K562 (cell line): Measurements from ENCODE around the gene OLR1. TPM values are rescaled to one million over a fixed set of nuclear protein-coding genes. Genes with fewer than 3 reads are reported as not detected.

Experiments
- ATAC-seq: fragments of 200-7000 bp; cut with Tn5 transposase; 3 replicates; pipeline ENCODE4 v1.9.1; 2020; ENCODE audit warnings: moderate library complexity
- BruUV-seq: library from RNA; stranded (reverse); fragments of 400-500 nt; replicated peaks from 2 replicates; lab custom pipeline; 2021; lab: Mats Ljungman, UMichigan
- CTCF ChIA-PET: fragments of 300-600 bp; formaldehyde crosslinking; extraction: SDS; loops from one replicate; lab custom pipeline; 2021; ENCODE audit warnings: low intra/inter-chr PET ratio; lab: Yijun Ruan, JAX
- POLR2A ChIA-PET: fragments of 300-600, 350-650 bp; sonication (Branson Sonifier 250); formaldehyde crosslinking; extraction: SDS; loops from one replicate; lab custom pipeline; 2021; ENCODE audit warnings: antibody characterized with exemption, inconsistent platforms; lab: Yijun Ruan, JAX
- DNase-seq, 4 experiments: peaks; one replicate each; pipeline versions ENCODE4 v3.0.0 to v3.0.0-alpha.2; 2011 to 2018; ENCODE audit warnings: low spot score in 3 of 4, mixed read lengths in 3 of 4; ENCODE audit errors: extremely low read depth in 1 of 4
- FAIRE-seq: peaks from 2 replicates; lab custom pipeline; 2011; peaks lifted over from hg19 to GRCh38; lab: Jason Lieb, UNC
- H2AFZ ChIP-seq: 2 replicates; pipeline ENCODE4 v1.6.0; 2011; ENCODE audit warnings: low read depth, low read length, control low read depth, inconsistent platforms
- H3K27ac ChIP-seq: fragments of 200-600 bp; 3 replicates; pipeline ENCODE4 v1.8.0; 2011; ENCODE audit warnings: low read depth, mild to moderate bottlenecking, control low read depth, inconsistent platforms, low read length, moderate library complexity, mixed read lengths; ENCODE audit errors: extremely low read depth
- H3K27me3 ChIP-seq, 2 experiments: fragments of 300-600 bp in 1 of 2; 2 replicates in 1 of 2; 3 replicates in 1 of 2; pipeline versions ENCODE4 v1.6.0 to v1.8.0; 2011; ENCODE audit warnings: inconsistent platforms in 2 of 2, low read length in 2 of 2, mild to moderate bottlenecking in 1 of 2, mixed read lengths in 1 of 2, moderate library complexity in 1 of 2; ENCODE audit not compliant: control insufficient read depth in 2 of 2, insufficient read depth in 2 of 2
- H3K36me3 ChIP-seq: fragments of 300-600 bp; 3 replicates; pipeline ENCODE4 v1.8.0; 2011; ENCODE audit warnings: mild to moderate bottlenecking, low read length, inconsistent platforms; ENCODE audit not compliant: control insufficient read depth, insufficient read depth
- H3K4me1 ChIP-seq, 2 experiments: fragments of 200-600 bp in 1 of 2; replicated peaks in 1 of 2; 2 replicates in 1 of 2; 3 replicates in 1 of 2; pipeline versions ENCODE4 v1.5.1 to v1.8.0; 2011; ENCODE audit warnings: inconsistent platforms in 2 of 2, low read length in 2 of 2, mild to moderate bottlenecking in 1 of 2, mixed read lengths in 1 of 2, moderate library complexity in 1 of 2; ENCODE audit not compliant: control insufficient read depth in 2 of 2, insufficient read depth in 2 of 2
- H3K4me2 ChIP-seq: 2 replicates; pipeline ENCODE4 v1.6.1; 2011; ENCODE audit warnings: low read length, control low read depth, inconsistent platforms, mixed read lengths; ENCODE audit not compliant: insufficient read depth
- H3K4me3 ChIP-seq: fragments of 200-600 bp; sonication (generic), shearing (Covaris generic); 2 replicates; pipeline ENCODE4 v1.5.1; 2016; ENCODE audit warnings: control low read depth, inconsistent platforms
- H3K79me2 ChIP-seq: fragments of 200-600 bp; 3 replicates; pipeline ENCODE4 v1.8.0; 2011; ENCODE audit warnings: low read length, inconsistent platforms; ENCODE audit not compliant: control insufficient read depth, insufficient read depth
- H3K9ac ChIP-seq, 2 experiments: 2 replicates each; pipeline versions ENCODE4 v1.6.0 to v1.6.1; 2011; ENCODE audit warnings: low read depth in 2 of 2, low read length in 2 of 2, control low read depth in 1 of 2, inconsistent platforms in 1 of 2, mild to moderate bottlenecking in 1 of 2, mixed read lengths in 1 of 2; ENCODE audit not compliant: insufficient read depth in 1 of 2
- H3K9me1 ChIP-seq: one replicate; pipeline ENCODE4 v1.6.0; 2011; ENCODE audit warnings: inconsistent platforms, mild to moderate bottlenecking, low read length, moderate library complexity; ENCODE audit not compliant: control insufficient read depth, insufficient read depth
- H3K9me3 ChIP-seq: replicated peaks from 2 replicates; pipeline ENCODE4 v1.5.1; 2011; ENCODE audit warnings: low read depth, low read length, inconsistent platforms; ENCODE audit not compliant: control insufficient read depth, insufficient read depth
- H4K20me1 ChIP-seq: replicated peaks from 2 replicates; pipeline ENCODE4 v1.6.1; 2011; ENCODE audit warnings: low read length, inconsistent platforms, mixed read lengths; ENCODE audit not compliant: control insufficient read depth, insufficient read depth
- ATF6 ChIP-seq: sonication (generic); formaldehyde crosslinking; IDR thresholded peaks from 2 replicates; pipeline ENCODE4 v1.4.0; 2020; ENCODE audit warnings: mild to moderate bottlenecking, missing genetic modification reagents
- CEBPZ ChIP-seq: fragments of 150-350 bp; IDR thresholded peaks from 2 replicates; pipeline ENCODE4 v1.6.1; 2014; ENCODE audit warnings: low read depth, mild to moderate bottlenecking, low read length, borderline replicate concordance
- FOXM1 ChIP-seq, 2 experiments: fragments of 450-650 bp in 1 of 2; sonication (generic) in 1 of 2; formaldehyde crosslinking in 1 of 2; IDR thresholded peaks; 2 replicates each; pipeline versions ENCODE4 v1.6.1 to v1.9.0; 2017 to 2022; ENCODE audit warnings: low read depth in 2 of 2, mild to moderate bottlenecking in 2 of 2, missing genetic modification reagents in 1 of 2, moderate library complexity in 1 of 2
- GABPB2 ChIP-seq: fragments of 250-450 bp; sonication (Bioruptor Pico); conservative IDR thresholded peaks from 2 replicates; pipeline ENCODE4 v1.5.1; 2021; ENCODE audit warnings: mild to moderate bottlenecking
- ILK ChIP-seq: fragments of 450-650 bp; IDR thresholded peaks from 2 replicates; pipeline ENCODE4 v1.6.1; 2016; ENCODE audit warnings: missing genetic modification characterization, low read depth, mild to moderate bottlenecking, missing compliant biosample characterization, moderate library complexity, borderline replicate concordance
- NELFE ChIP-seq: IDR thresholded peaks from 2 replicates; pipeline ENCODE4 v1.6.1; 2011; ENCODE audit warnings: mild to moderate bottlenecking; ENCODE audit not compliant: insufficient read depth, insufficient read length
- RBM39 ChIP-seq: fragments of 200-400 bp; formaldehyde crosslinking; optimal IDR thresholded peaks from 2 replicates; pipeline ENCODE3; 2018; ENCODE audit warnings: low read depth, low read length
- TCF7L2 ChIP-seq: fragments of 150-350 bp; IDR thresholded peaks from 2 replicates; pipeline ENCODE4 v1.6.1; 2016; ENCODE audit warnings: low read depth, mild to moderate bottlenecking, low read length, moderate library complexity
- ZNF217 ChIP-seq: sonication (generic); formaldehyde crosslinking; IDR thresholded peaks from 2 replicates; pipeline ENCODE4 v1.8.0; 2022; ENCODE audit warnings: mild to moderate bottlenecking, missing genetic modification reagents
- WGBS: fragments of 100-300 bp; shearing (Covaris generic); methylation state at CpG from one replicate; pipeline ENCODE4 v1.1.6; 2016; ENCODE audit warnings: low coverage, mixed read lengths; ENCODE audit not compliant: insufficient coverage; ENCODE audit errors: missing lambda C conversion rate; 5-methylcytosine and 5-hydroxymethylcytosine counted together
- in situ Hi-C: fragments of 300-500 bp; cut with MboI; formaldehyde crosslinking; loops from 4 replicates; pipeline ENCODE4 v1.15.0; 2018; ENCODE audit warnings: inconsistent platforms, mixed read lengths
- intact Hi-C: fragments of 100-400 bp; cut with micrococcal nuclease; formaldehyde crosslinking; loops from 2 replicates; pipeline ENCODE4 v1.14.2; 2022
- polyA plus RNA-seq, 8 experiments: library from polyadenylated mRNA; depleted of rRNA in 4 of 8; stranded (reverse) in 5 of 8; unstranded in 3 of 8; fragments of >200 nt; fragmentation: Nextera tagmentation in 2 of 8; fragmentation: Illumina TruSeq in 1 of 8; extraction: Ambion mirVana in 2 of 8; extraction: Trizol in 1 of 8; gene quantifications; 2 replicates each; pipeline versions ENCODE4 v1.2.1 to v1.2.3, GENCODE V29; 2011 to 2014; ENCODE audit warnings: inconsistent platforms in 1 of 8, missing spikeins in 1 of 8
- total RNA-seq, 7 experiments: library from RNA; depleted of rRNA in 6 of 7; stranded (reverse); fragments of >200 nt in 6 of 7; fragmentation: Illumina TruSeq in 2 of 7; extraction: Trizol in 2 of 7; gene quantifications; 2 replicates each; pipeline versions ENCODE4 v1.2.1 to v1.2.3, GENCODE V29; 2011 to 2021; ENCODE audit warnings: low replicate concordance in 1 of 7

OLR1 gene
- total and polyA plus RNA-seq, 9 of the 15 experiments (the other 6 are each of a cell fraction or from before 2014, with no cell fraction given): not detected

DNA sequence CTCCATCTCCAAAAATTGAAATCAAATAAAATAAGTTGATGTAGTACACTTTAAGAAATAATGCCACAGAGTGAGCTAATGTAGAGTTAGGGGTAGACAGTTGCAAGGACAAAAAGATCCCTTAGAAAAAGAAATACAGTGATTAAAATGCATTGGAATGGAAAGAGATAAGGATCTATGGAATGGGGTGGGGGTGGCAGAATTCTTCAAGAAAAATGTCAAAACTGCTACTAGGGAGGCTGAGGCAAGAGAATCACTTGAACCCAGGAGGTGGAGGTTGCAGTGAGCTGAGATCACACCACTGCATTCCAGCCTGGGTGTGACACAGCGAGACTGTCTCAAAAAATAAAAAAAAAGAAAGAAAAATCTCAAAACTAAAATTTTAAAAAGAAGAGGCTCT lies 6.5 kb downstream of the OLR1 start:
- no TSS peak for BruUV-seq
- FAIRE-seq: no peak
- Histone ChIP-seq H2AFZ (no peak overlapping the region), H4K20me1 (no peaks in the 10 kb centered on the region), H3K9me1 (no peaks in the 10 kb centered on the region)
- in situ Hi-C loops: no loop called here
- no peak for TF ChIP-seq ZNF217 (CRISPR knock-in tag)
- TF ChIP-seq NELFE: no peak
- TF ChIP-seq FOXM1 (IDR thresholded peaks at IDR 0.05; ENCODE audit: low read depth): no peak
- no peak for TF ChIP-seq FOXM1 (CRISPR knock-in tag; IDR thresholded peaks at IDR 0.05; ENCODE audit: low read depth)
- no peak for TF ChIP-seq ATF6 (CRISPR knock-in tag)
- TF ChIP-seq ILK (tag): no peak
- TF ChIP-seq TCF7L2: no peak
- TF ChIP-seq CEBPZ: no peak
- no peak for TF ChIP-seq RBM39
- TF ChIP-seq GABPB2: no peak
- TF ChIP-seq, all 486 proteins: peak for 0
- CTCF ChIA-PET: no interaction called here
- Histone ChIP-seq H3K4me2 (no peak overlapping the region), H3K79me2 (no peaks in the 10 kb centered on the region), H3K4me1 (no peaks in the 10 kb centered on the region), H3K9ac (no peak overlapping the region), H3K9me3 (no peaks in the 10 kb centered on the region), H3K27ac (no peak overlapping the region), H3K27me3 (no peaks in the 10 kb centered on the region; a peak in 1 of 5 replicates), H3K4me3 (no peak overlapping the region), H3K36me3 (no peaks in the 10 kb centered on the region)
- DNase-seq: no peak
- ATAC-seq: no peak
- intact Hi-C loops: no loop called here
- no CpG with 5 or more reads among the region's 1 CpG for WGBS
- POLR2A ChIA-PET: interaction anchor here (0.6 kb wide), 1 partner anchor 49 kb away, joined by 3 read pairs; no protein-coding TSS in a partner anchor
